ENCODE measurements around the gene CCNQ.

GRCh38 chrX:153622661-153623309 lies 23.8 kb upstream of the CCNQ start:
- TF ChIP-seq CTCF (conservative IDR thresholded peaks at IDR 0.05 in 1 of 2, IDR thresholded peaks at IDR 0.05 in 1 of 2; ENCODE audit: extremely low read depth in 1 of 2, insufficient read depth in 1 of 2, low read depth in 1 of 2, low read length in 2 of 2) (no peak), EZH2 (IDR thresholded peaks at IDR 0.05; ENCODE audit: borderline replicate concordance, low read length) (no peak)

All from mammary epithelial cell (primary cell).